Tibial nerve (tissue), 4 donors: ENCODE results near the gene S100A11. TPM values are rescaled to one million over a fixed set of nuclear protein-coding genes. Genes with fewer than 3 reads are reported as not detected.

ENCODE experiments used
- DNase-seq, 2 donors: peaks; one replicate each; pipeline ENCODE4 v3.0.0-alpha.2; 2019; ENCODE audit warnings: low spot score in 2 of 2
- H3K27ac ChIP-seq, 4 donors: fragments of 200-600 bp; sonication (generic) in 3 of 4; one replicate each; pipeline ENCODE4 v1.5.1; 2017 to 2019; ENCODE audit warnings: mild to moderate bottlenecking in 1 of 4
- H3K27me3 ChIP-seq, 2 donors: fragments of 200-600 bp; sonication (generic) in 1 of 2; one replicate each; pipeline versions ENCODE4 v1.5.1 to v1.6.0; 2017 to 2019
- H3K36me3 ChIP-seq, 3 donors: fragments of 200-600 bp; sonication (generic); one replicate each; pipeline ENCODE4 v1.5.1; 2018 to 2019
- H3K4me1 ChIP-seq, 4 donors: fragments of 200-600 bp; sonication (generic) in 3 of 4; one replicate each; pipeline ENCODE4 v1.5.1; 2017 to 2019
- H3K4me3 ChIP-seq, 4 donors: fragments of 200-600 bp; sonication (generic) in 3 of 4; one replicate each; pipeline ENCODE4 v1.5.1; 2017 to 2019; ENCODE audit warnings: mild to moderate bottlenecking in 1 of 4, moderate library complexity in 1 of 4
- H3K9me3 ChIP-seq, 4 donors: fragments of 200-600 bp; sonication (generic) in 3 of 4; one replicate each; pipeline ENCODE4 v1.5.1; 2017 to 2019
- CTCF ChIP-seq, 5 experiments: fragments of 200-600 bp in 3 of 5; fragments of 450-650 bp in 2 of 5; sonication (generic) in 3 of 5; IDR thresholded peaks; one replicate each; pipeline ENCODE4 v1.5.1; 2016 to 2019; ENCODE audit warnings: antibody characterized with exemption in 5 of 5, mild to moderate bottlenecking in 3 of 5, moderate library complexity in 2 of 5
- EP300 ChIP-seq, 2 donors: sonication (generic); formaldehyde crosslinking; IDR thresholded peaks; one replicate each; pipeline ENCODE4 v1.6.1; 2017; ENCODE audit warnings: antibody characterized with exemption in 2 of 2, mild to moderate bottlenecking in 1 of 2
- POLR2A ChIP-seq, 2 donors: fragments of 450-650 bp; IDR thresholded peaks; one replicate each; pipeline ENCODE4 v1.6.1; 2017; ENCODE audit warnings: antibody characterized with exemption in 2 of 2, mild to moderate bottlenecking in 2 of 2, moderate library complexity in 2 of 2
- WGBS, 2 donors: methylation state at CpG; one replicate each; pipeline ENCODE4 v1.1.5; 2018; 5-methylcytosine and 5-hydroxymethylcytosine counted together
- total RNA-seq, 4 donors: library from RNA; depleted of rRNA; stranded (reverse); fragments of >200 nt; gene quantifications; one replicate each; pipeline ENCODE4 v1.1.0, GENCODE V29; 2016

The S100A11 gene
- total RNA-seq, 4 donors from 2014 or later: 85.0 to 267 (median 145) TPM

GRCh38 chr1:152007047-152007446, 29.8 kb downstream of the S100A11 start:
- no peaks in the 10 kb centered on the region for H3K9me3 ChIP-seq
- H3K4me1 ChIP-seq: peaks cover 0 to 3% (median 2%) of the 10 kb centered on the region in 4 donors
- TF ChIP-seq CTCF (IDR thresholded peaks at IDR 0.05): no peak
- no peak for TF ChIP-seq POLR2A (IDR thresholded peaks at IDR 0.05)
- TF ChIP-seq EP300 (IDR thresholded peaks at IDR 0.05): no peak
- no peak overlapping the region for H3K27ac ChIP-seq
- no peak overlapping the region for H3K4me3 ChIP-seq
- no peaks in the 10 kb centered on the region for H3K36me3 ChIP-seq
- no peaks in the 10 kb centered on the region for H3K27me3 ChIP-seq
- DNase-seq: no peak
- WGBS, 2 donors: 49 to 58% methylated on average over 2 of the region's 2 CpGs

- no peak overlapping the region for H3K4me3 ChIP-seq
- H3K9me3 ChIP-seq: no peaks in the 10 kb centered on the region
- TF ChIP-seq CTCF (IDR thresholded peaks at IDR 0.05) (no peak), POLR2A (IDR thresholded peaks at IDR 0.05) (no peak)
- DNase-seq: no peak
- H3K27me3 ChIP-seq: no peaks in the 10 kb centered on the region
- no peak overlapping the region for H3K27ac ChIP-seq
- WGBS, 2 donors: 63 to 67% methylated on average over 4 of the region's 4 CpGs
- H3K36me3 ChIP-seq: no peaks in the 10 kb centered on the region
- H3K4me1 ChIP-seq: peaks cover 0 to 19% (median 6%) of the 10 kb centered on the region in 4 donors
Measured at GRCh38 chr1:152005360-152005912, 31.4 kb downstream of the S100A11 start.

- H3K27ac ChIP-seq: peak overlapping the region in 2 of 4 donors; percentile 35 to 84
- H3K9me3 ChIP-seq: no peaks in the 10 kb centered on the region
- H3K36me3 ChIP-seq: no peaks in the 10 kb centered on the region
- no peak for TF ChIP-seq POLR2A (IDR thresholded peaks at IDR 0.05)
- TF ChIP-seq CTCF (IDR thresholded peaks at IDR 0.05): no peak
- TF ChIP-seq EP300 (IDR thresholded peaks at IDR 0.05): no peak
- DNase-seq: no peak
- WGBS, 2 donors: 67 to 76% methylated on average over 4 of the region's 4 CpGs
- no peak overlapping the region for H3K4me3 ChIP-seq
- H3K27me3 ChIP-seq: no peaks in the 10 kb centered on the region
- peaks cover 0 to 21% (median 6%) of the 10 kb centered on the region in 4 donors for H3K4me1 ChIP-seq
Measured at GRCh38 chr1:152003846-152004442, 32.9 kb downstream of the S100A11 start.

GRCh38 chr1:152002960-152003359, 33.8 kb downstream of the S100A11 start:
- peak overlapping the region in 3 of 4 donors; percentile 9 to 85 (median 84) for H3K27ac ChIP-seq
- DNase-seq: no peak
- no peak for TF ChIP-seq POLR2A (IDR thresholded peaks at IDR 0.05)
- TF ChIP-seq CTCF (IDR thresholded peaks at IDR 0.05): no peak
- no peak for TF ChIP-seq EP300 (IDR thresholded peaks at IDR 0.05)
- H3K9me3 ChIP-seq: no peaks in the 10 kb centered on the region
- no peak overlapping the region for H3K4me3 ChIP-seq
- WGBS, 2 donors: 71 to 79% methylated on average over 3 of the region's 3 CpGs
- H3K36me3 ChIP-seq: no peaks in the 10 kb centered on the region
- peaks cover 0 to 21% (median 6%) of the 10 kb centered on the region in 4 donors for H3K4me1 ChIP-seq
- no peaks in the 10 kb centered on the region for H3K27me3 ChIP-seq
